ENCODE results near the gene SH3GL1. TPM values are rescaled to one million over a fixed set of nuclear protein-coding genes. Genes with fewer than 3 reads are reported as not detected.
A peak's percentile ranks its signal among the peaks of the same experiment; 100 is the strongest.

SH3GL1 gene
- total RNA-seq, 1 donor from 2014 or later: 71.8 TPM

DNA sequence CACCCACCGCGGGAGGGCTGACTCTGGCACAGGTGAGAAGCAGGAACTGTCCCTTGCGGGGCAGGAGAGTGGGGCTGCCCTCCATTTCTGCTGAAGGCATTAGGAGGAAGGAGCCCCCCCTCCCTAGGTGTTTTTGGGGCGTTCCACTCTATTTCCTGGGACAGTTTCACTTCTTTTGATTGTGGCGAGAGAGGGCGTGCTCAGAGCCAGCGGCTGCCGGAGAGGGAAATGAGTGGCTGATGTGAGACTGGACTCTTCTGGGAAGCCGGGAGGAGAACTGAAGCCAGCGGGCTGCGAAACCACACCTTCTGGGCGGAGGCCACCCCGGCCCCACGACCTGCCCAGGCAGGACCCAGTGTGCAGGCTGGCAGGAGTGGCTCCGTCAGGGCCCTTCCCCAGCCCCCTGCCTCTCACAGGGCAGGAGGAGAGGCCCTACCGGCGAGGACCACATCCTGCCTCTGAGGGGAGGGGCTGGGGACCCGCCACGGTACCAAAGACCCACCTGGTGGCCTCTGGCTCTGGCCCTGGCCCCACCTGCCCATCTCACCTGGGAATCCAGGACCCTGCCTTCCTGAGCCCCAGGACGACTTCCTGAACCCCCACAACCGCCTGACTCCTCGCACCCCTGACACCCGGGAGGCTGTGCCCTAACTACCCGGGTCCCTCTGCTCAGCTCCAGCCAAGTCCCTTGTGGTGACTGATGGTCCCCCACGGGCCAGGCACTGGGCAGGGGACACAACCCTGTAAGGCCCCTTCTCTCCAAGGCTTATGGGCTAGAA is 31.0 kb downstream of the SH3GL1 start:
- ATAC-seq (peak; percentile 18), DNase-seq (ENCODE audit: low spot score) (no peak)
- intact Hi-C loops (cut with DNase I): loop anchor here (10.0 kb wide), 1 partner anchor 104 kb away; no protein-coding TSS in a partner anchor

DNA sequence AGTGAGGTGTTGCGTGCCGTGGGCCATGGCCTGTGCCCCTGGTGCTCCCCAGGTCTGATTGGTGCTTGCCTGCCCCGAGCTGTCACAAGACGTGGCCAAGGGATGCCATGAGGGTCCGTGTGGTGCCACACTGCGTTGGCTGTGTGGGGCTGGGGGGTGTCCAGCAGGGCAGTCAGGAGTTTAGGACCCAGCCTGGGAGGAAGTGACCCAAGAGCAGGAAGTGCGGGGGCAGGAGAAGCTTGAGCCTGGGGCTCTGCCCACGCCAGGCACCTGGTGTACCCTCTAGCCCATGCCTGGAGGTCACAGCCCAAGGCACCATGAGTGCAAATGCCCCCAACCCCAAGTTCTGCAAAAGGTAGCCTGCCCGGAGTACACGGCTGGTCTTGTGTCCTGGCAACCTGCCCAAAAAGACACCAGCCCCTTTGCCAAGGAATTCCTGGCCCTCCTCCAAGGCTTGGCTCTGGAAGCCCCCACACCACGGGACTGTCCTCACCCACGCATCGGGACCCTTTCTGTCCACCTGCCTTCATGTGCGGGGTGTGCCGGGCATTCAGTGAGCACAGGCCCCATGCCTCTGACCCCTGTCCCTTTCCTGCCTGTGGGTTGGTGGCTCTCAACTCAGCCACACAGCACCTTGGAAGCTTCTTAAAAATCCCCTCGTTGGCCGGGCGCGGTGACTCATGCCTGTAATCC is 32.1 kb downstream of the SH3GL1 start:
- DNase-seq (ENCODE audit: low spot score): no peak
- intact Hi-C loops (cut with DNase I): loop anchor here (10.0 kb wide), 1 partner anchor 103 kb away; no protein-coding TSS in a partner anchor
- no peak for ATAC-seq

DNA sequence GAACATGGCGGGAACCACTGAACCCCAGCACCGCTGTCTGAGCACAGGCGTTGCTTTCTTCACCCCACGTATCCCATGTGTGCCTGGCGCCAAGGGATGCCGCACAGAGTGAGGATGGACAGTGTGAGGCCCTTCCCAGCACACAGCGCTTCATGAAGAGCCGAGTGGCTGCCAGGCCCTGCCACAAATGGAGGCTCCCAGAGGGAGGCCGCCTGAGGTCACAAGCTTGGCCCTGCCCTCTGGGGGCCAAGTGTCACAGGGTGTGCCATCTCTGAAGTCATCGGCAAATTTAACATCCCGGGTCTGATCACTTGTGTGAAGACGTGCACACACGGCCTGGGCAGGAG is 32.6 kb downstream of the SH3GL1 start:
- no peak for ATAC-seq
- DNase-seq (ENCODE audit: low spot score): no peak
- intact Hi-C loops (cut with DNase I): loop anchor here (10.0 kb wide), 1 partner anchor 103 kb away; no protein-coding TSS in a partner anchor

DNA sequence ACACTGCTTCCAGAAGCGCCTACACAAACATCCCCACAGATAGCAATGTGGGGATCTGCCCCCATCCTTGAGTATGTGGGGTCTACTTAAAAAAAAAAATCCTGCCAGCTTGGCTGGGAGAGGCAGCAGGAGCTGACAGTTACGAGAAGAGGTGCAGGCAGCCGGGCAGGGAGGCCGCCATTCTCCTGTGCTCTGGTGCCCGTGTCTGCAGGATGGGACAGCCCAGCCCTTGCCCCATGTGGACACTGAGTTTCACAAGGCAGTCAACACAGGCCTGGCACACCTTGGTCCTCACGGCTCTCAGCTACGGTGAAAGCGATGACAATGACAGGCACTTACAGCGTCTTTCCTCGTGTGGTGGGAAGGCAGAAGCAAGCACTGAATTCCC is 33.0 kb downstream of the SH3GL1 start:
- intact Hi-C loops (cut with DNase I): loop anchor here (10.0 kb wide), 1 partner anchor 103 kb away; no protein-coding TSS in a partner anchor
- ATAC-seq (no peak), DNase-seq (ENCODE audit: low spot score) (no peak)

DNA sequence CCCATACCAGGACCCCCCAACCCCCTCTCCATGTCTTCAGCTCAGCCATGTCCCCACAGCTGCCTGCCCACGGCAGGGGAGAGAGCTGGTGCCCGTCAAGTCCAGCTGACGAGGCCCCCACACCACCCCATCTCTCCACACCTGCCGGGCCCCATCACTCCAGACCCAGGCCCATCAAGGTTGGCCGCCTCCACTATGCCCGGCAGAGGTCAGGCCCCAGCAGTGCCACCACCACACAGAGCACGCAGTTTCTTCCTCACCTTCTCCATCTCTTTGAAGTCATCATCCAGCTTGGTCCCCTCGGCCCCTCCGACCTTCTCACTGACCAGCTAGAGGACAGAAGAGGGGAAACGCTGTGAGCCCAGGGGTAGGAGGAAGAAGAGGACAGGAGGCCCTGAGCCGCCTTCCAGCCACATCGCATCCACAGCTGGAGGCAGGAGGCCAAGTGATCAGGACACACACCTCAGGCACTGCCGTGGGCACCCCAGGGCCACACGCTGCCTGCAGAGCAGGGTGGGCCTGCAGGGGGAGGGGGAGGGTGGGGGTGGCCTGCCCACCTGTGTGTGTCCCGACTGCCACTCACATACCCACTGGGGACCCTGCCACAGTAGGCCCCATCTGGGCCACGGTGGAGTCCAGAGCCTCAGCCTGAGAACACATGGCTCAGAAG is 33.5 kb downstream of the SH3GL1 start:
- intact Hi-C loops (cut with DNase I): loop anchor here (10.0 kb wide), 1 partner anchor 102 kb away; no protein-coding TSS in a partner anchor
- DNase-seq (ENCODE audit: low spot score): no peak
- no peak for ATAC-seq

DNA sequence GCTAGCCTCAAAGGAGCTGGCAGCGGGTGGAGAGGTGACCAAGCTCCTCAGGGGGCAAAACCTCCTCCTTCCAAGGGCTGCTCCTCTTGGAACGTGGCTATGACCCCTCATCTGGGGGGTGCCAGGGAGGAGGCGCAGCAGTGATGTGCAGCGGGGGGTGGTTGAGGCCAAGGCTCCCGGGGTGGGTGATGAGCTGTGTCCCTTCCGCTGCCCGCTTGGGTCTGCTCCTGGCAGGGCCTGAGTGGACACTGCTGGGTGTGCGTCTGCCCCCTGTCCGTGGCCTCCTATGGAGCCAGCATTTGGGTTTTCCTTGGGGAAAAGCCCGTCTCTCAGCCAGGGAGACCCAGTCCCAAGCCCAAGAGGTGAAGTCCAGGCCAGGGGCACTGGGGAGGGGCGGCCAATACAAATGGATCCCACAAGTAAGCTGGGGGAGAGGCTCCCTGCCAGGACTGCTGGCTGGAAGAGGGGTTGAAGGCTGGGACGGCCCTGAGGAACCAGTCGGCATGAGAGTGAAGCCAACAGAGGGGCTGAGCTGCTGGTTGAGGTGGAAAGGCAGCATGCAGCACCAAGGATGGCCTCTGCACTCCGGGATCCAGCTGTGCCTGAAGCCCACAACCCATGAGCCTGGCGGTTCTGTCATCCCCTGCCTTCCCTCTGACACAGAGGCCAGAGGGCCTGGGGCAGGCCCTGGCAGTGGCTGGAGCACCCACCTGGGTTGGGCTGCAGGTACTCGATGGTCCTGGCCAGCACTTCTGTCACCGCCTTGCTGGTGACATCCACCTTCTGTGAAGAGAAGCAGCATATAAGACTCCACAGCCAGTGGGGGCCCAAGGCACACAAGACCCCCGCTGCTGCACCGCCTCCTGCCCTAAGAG is 34.3 kb downstream of the SH3GL1 start:
- ATAC-seq (no peak), DNase-seq (ENCODE audit: low spot score) (no peak)
- intact Hi-C loops (cut with DNase I): loop anchor here (10.0 kb wide), 1 partner anchor 101 kb away; no protein-coding TSS in a partner anchor

DNA sequence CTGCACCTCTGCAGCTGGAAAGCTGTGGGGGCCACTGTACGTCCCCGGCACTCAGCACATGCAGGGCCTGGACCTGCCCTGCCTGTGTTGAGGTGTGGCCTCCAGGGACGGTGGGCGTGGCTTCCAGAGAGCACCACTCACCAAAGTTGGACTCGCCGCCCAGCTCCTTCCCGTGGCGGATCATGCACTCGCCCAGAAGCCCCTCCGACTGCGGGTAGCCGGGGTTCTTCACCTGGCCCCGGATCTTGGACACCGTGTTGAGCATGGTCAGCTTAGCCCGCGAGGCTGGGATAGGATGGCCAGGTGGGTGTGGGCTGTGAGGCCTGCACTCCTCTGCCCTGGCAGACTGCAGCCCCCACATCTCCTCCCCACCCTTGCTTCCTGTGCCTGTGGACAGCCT is 35.0 kb downstream of the SH3GL1 start:
- ATAC-seq (no peak), DNase-seq (ENCODE audit: low spot score) (no peak)
- intact Hi-C loops (cut with DNase I): loop anchor here (10.0 kb wide), 1 partner anchor 101 kb away; no protein-coding TSS in a partner anchor

DNA sequence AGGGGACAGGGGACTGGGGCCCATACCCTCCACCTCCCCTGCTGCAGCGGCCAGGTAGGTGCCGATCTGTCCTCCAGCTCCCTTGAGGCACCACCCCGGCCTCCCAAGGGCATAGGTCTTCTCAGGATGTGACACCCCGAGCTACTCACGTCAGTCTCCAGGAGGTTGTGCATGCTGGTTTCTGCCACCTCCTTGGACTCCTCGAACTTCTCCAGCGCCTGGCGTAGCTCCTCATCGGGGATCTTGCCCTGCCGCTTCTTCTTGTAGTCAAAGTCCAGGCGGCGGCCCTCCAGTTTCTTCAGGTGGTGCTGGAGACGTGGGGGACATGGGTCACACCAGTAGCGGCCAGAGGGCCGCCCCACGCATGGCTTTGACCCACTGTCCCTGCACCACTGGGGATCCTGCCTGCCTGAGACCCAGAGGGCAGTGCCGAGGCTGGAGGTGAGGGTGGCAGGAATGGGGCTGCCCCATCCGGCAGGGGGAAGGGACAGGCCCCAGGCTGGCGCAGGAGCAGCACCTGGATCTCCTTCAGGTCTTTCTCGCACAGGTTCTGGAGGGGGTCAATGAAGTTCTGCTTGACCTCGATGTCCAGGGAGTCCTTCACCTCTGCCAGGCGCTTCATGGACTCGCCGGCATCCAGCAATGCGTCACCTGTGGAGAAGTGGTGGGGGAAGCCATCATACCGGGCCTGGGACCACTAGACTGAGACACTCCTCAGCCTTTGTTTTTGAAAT is 36.6 kb downstream of the SH3GL1 start:
- no peak for DNase-seq (ENCODE audit: low spot score)
- intact Hi-C loops (cut with DNase I): loop anchor here (10.0 kb wide), 1 partner anchor 99 kb away; no protein-coding TSS in a partner anchor
- ATAC-seq: no peak

DNA sequence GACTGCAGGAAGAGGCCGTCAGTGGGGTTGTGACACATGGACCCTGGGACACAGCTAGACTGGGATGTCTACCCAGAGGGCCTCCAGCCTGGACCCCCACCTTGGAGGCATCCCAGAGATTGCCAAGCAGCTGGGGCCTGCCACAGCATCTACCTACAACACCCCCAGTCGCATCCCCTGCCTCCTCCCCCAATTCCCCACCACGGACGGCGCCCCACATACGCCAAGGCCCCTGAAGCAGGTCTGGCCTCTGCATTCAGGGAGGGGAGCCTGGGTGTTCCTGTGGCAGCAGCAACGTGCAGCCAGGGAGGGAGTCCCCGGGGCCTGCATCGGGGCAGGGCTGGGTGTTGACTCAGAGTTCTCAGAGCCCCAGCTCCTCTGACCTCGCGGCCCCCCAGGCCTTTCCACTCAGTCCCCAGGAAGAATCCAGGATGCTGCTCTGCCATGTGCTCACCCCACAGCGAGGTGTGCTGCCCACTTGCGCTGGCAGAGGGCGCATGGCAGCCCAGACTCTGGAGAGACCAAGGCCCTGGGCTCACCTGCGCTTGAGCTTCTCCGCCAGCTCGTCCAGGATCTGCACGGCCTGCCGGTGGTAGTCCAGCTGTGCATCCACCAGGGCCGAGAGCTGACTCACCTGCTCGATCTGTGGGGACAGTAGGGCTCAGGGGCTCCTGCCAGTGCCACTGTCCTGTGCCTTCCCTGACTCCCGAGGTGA is 37.4 kb downstream of the SH3GL1 start:
- intact Hi-C loops (cut with DNase I): loop anchor here (10.0 kb wide), 1 partner anchor 98 kb away; no protein-coding TSS in a partner anchor
- DNase-seq (ENCODE audit: low spot score) (no peak), ATAC-seq (no peak)

DNA sequence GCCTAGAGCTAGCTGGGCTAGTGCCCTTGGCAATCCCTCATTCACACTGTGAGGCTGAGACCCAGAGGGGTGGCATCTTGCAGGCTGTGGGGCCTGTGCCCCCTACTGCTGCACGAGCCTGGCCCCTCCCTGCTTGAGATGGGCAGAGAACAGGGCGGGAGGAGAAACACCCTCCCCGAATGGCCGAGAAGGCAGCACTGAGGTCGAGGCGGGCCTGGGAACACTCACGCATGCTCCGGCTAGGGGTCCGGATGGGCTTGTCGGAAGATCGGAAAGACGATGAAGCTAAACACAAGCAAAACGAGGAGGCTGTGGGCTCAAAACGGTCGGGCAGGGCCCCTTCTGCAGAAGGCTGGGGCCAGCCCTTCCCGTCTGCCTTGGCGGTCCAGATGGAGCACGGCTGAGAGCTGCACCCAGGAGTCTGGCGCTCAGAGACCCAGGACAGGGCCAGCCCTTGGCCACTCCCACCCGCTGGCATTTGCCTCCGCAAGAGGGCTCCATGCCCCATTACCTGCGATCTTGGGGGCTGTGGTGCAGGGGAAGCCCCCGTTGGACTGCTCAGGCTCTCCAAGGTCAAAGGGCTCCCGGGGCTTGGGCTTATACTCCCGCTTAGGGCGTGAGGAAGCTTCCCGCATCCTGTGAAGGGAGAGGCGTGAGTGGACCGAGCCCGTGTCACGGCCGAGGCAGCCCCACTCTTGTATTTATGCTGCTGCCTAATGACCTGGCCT is 38.1 kb downstream of the SH3GL1 start:
- intact Hi-C loops (cut with DNase I): loop anchor here (10.0 kb wide), 1 partner anchor 97 kb away; no protein-coding TSS in a partner anchor
- no peak for DNase-seq (ENCODE audit: low spot score)
- ATAC-seq: no peak

DNA sequence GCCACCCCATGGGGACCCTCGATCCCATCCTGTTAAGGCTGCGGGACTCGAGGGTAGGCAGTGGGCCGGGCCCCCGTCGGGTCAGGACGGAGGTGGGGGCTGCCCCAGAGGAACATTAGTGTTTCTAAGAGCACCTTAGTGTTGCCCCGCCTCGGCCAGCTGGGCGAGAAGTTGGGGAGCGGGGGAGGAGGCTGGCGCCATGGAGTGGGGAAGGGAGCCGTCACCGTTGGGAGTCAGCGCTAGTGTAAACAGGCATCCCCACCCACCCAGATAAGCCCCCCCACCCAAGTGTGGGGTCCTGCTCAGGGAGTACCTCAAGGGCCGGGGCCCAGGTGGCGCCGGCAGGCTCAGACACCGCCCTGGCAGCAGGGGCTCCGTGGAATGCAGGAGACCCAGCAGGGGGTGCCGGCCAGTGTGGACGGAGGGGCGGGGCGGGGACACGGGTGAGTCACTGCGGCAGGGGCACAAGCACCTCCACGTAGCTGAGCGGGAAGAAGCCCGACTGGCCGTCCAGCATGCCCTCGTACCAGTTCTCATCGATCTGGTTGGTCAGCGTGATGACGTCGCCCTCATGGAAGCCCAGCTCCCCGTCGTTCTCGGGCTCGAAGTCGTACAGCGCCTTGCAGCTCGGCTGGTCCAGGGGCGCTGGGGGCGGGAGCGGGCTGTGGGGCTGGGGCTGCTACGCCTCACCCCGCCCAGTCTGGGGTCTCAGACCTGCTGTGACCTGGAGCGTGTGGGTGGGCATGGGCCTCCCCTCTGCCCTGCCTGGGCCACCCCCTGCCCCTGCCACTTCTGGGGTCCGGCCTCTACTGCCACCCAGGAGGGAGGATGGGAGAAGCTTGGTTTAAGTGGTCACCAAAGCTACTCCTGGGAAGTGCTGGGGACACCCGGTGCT is 38.9 kb downstream of the SH3GL1 start:
- ATAC-seq: no peak
- intact Hi-C loops (cut with DNase I): loop anchor here (10.0 kb wide), 1 partner anchor 97 kb away; no protein-coding TSS in a partner anchor
- DNase-seq (ENCODE audit: low spot score): no peak

DNA sequence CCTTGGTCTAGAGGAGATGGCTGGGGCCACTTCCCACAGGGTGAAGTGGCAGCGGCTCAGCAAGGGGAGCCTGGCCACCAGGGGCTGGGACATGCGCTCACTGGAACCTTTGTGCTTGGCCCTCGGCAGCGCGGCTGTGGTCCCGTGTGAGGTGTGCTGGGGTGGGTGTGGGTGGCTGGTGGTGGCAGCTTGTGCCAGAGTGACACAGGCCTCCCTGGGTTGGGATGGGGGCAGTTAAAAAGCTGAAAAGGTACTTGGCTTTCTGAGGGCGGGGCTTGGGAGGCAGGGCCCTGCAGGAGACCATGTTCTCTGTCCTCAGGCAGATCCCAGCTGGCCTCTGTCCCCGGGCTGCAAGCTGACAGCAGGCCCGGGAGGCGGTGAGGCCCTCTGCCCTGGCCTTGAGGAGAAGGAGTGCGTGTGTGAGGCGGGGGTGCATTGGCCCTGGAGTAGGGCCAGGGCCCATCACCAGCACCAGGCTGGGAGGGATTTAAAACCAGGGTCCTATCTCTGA is 39.7 kb downstream of the SH3GL1 start:
- DNase-seq (ENCODE audit: low spot score) (no peak), ATAC-seq (no peak)
- intact Hi-C loops (cut with DNase I): loop anchor here (10.0 kb wide), 1 partner anchor 96 kb away; no protein-coding TSS in a partner anchor

DNA sequence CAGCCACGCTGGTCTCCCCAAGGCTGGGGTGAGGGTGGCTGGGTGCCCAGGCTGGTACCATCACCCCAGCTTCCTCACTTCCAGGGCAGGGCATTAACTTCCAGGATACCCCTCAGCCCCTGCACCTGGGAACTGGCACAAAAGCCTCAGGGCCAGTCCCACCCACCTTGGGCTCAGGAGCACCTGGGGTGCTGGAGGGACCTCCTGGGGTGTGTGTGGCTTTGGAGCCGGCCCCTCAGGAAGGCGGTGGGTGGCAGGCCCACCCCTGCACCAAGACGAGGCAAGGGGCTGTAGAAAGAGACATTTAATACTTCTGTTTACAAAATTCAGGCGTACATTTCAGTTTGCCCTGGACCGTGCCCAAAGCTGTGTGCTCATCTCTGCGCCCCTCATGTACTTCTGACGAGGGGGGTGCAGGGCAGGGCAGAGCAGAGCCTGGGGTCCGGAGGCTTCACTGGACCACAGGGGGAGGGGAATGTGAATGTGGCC is 40.2 kb downstream of the SH3GL1 start:
- intact Hi-C loops (cut with DNase I): loop anchor here (10.0 kb wide), 1 partner anchor 95 kb away; no protein-coding TSS in a partner anchor
- DNase-seq (ENCODE audit: low spot score): no peak
- no peak for ATAC-seq

DNA sequence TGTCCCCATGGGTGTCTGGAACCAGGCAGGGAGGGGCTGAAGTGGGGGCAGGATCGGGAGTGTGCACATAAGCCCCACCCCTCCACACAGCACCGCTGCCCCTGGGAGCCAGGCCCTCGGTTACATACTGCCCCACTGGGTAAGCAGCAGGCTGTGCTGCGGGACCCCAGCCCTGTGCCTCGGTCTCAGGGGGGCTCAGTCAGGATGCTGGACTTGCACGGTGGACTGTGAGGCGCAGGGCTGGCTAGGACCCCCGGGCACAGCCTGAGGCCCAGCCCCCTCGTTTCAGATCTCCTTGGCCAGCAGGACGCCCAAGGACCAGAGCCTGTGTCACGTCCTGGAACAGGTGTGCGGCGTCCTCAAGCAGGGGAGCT is 40.7 kb downstream of the SH3GL1 start:
- DNase-seq (ENCODE audit: low spot score) (no peak), ATAC-seq (peak; percentile 12)
- intact Hi-C loops (cut with DNase I): no loop called here

All from sciatic nerve (tissue), 2 donors.